ENCODE data around the gene TANGO6. TPM values are rescaled to one million over a fixed set of nuclear protein-coding genes. Genes with fewer than 3 reads are reported as not detected.

Gene TANGO6
- total RNA-seq, 1 experiment from 2014 or later = 18.0 TPM

- POLR2A ChIA-PET (ENCODE audit: low non-redundant PET) = interaction anchor here (0.7 kb wide), 1 partner anchor 45 kb away, joined by 3 read pairs; no protein-coding TSS in a partner anchor
Measured at GRCh38 chr16:69035375-69035774, 192.0 kb downstream of the TANGO6 start.

GRCh38 chr16:69036399-69037091 lies 193.2 kb downstream of the TANGO6 start:
- TF ChIP-seq EZH2 (IDR thresholded peaks at IDR 0.05; ENCODE audit: borderline replicate concordance, low read depth, low read length, poor library complexity, severe bottlenecking) = no peak
- no peak for TF ChIP-seq CTCF (conservative IDR thresholded peaks at IDR 0.05; ENCODE audit: low read depth, low read length)
- Histone ChIP-seq H3K36me3 (ENCODE audit: insufficient read depth, low read length, poor library complexity, severe bottlenecking) (peaks cover 3% of the 10 kb centered on the region), H3K4me1 (ENCODE audit: insufficient read depth, low read length, poor library complexity, severe bottlenecking) (peaks cover 7% of the 10 kb centered on the region), H3K4me3 (ENCODE audit: low read depth, low read length, poor library complexity, severe bottlenecking) (no peak overlapping the region), H3K27ac (ENCODE audit: low read depth, low read length, poor library complexity, severe bottlenecking) (no peak overlapping the region), H3K9me3 (ENCODE audit: low read depth, low read length, poor library complexity, severe bottlenecking) (peaks cover 2% of the 10 kb centered on the region), H3K27me3 (replicated peaks; ENCODE audit: insufficient read depth, low read depth, low read length, poor library complexity) (no peaks in the 10 kb centered on the region)
- intact Hi-C loops (cut with micrococcal nuclease; ENCODE audit: unreplicated experiment) = no loop called here
- BruUV-seq (replicated peaks) = no TSS peak
- CTCF ChIA-PET = no interaction called here
- POLR2A ChIA-PET (ENCODE audit: low non-redundant PET) = interaction anchor here (0.6 kb wide), 1 partner anchor 1181 kb away, joined by 16 read pairs; no protein-coding TSS in a partner anchor
- DNase-seq (ENCODE audit: low spot score) = no peak

More at GRCh38 chr16:69035375-69035774, 192.0 kb downstream of the TANGO6 start:
- peaks cover 7% of the 10 kb centered on the region for H3K4me1 ChIP-seq (ENCODE audit: insufficient read depth, low read length, poor library complexity, severe bottlenecking)
- DNase-seq (ENCODE audit: low spot score) = no peak
- H3K36me3 ChIP-seq (ENCODE audit: insufficient read depth, low read length, poor library complexity, severe bottlenecking) = no peaks in the 10 kb centered on the region
- CTCF ChIA-PET = no interaction called here
- no peak overlapping the region for H3K4me3 ChIP-seq (ENCODE audit: low read depth, low read length, poor library complexity, severe bottlenecking)
- H3K27ac ChIP-seq (ENCODE audit: low read depth, low read length, poor library complexity, severe bottlenecking) = no peak overlapping the region
- TF ChIP-seq CTCF (conservative IDR thresholded peaks at IDR 0.05; ENCODE audit: low read depth, low read length) (no peak), EZH2 (IDR thresholded peaks at IDR 0.05; ENCODE audit: borderline replicate concordance, low read depth, low read length, poor library complexity, severe bottlenecking) (no peak)
- BruUV-seq (replicated peaks) = no TSS peak
- intact Hi-C loops (cut with micrococcal nuclease; ENCODE audit: unreplicated experiment) = no loop called here
- H3K27me3 ChIP-seq (replicated peaks; ENCODE audit: insufficient read depth, low read depth, low read length, poor library complexity) = no peaks in the 10 kb centered on the region
- no peaks in the 10 kb centered on the region for H3K9me3 ChIP-seq (ENCODE audit: low read depth, low read length, poor library complexity, severe bottlenecking)

GRCh38 chr16:69037373-69038160 lies 194.2 kb downstream of the TANGO6 start:
- BruUV-seq (replicated peaks) = no TSS peak

More at GRCh38 chr16:69037373-69038160, 194.2 kb downstream of the TANGO6 start:
- H3K4me1 ChIP-seq (ENCODE audit: insufficient read depth, low read length, poor library complexity, severe bottlenecking) = peaks cover 7% of the 10 kb centered on the region
- no peak overlapping the region for H3K4me3 ChIP-seq (ENCODE audit: low read depth, low read length, poor library complexity, severe bottlenecking)
- TF ChIP-seq EZH2 (IDR thresholded peaks at IDR 0.05; ENCODE audit: borderline replicate concordance, low read depth, low read length, poor library complexity, severe bottlenecking) (no peak), CTCF (conservative IDR thresholded peaks at IDR 0.05; ENCODE audit: low read depth, low read length) (no peak)
- H3K9me3 ChIP-seq (ENCODE audit: low read depth, low read length, poor library complexity, severe bottlenecking) = peaks cover 7% of the 10 kb centered on the region
- H3K27me3 ChIP-seq (replicated peaks; ENCODE audit: insufficient read depth, low read depth, low read length, poor library complexity) = no peaks in the 10 kb centered on the region
- no peak overlapping the region for H3K27ac ChIP-seq (ENCODE audit: low read depth, low read length, poor library complexity, severe bottlenecking)
- intact Hi-C loops (cut with micrococcal nuclease; ENCODE audit: unreplicated experiment) = no loop called here
- H3K36me3 ChIP-seq (ENCODE audit: insufficient read depth, low read length, poor library complexity, severe bottlenecking) = peaks cover 5% of the 10 kb centered on the region
- DNase-seq (ENCODE audit: low spot score) = no peak
- CTCF ChIA-PET = no interaction called here
- POLR2A ChIA-PET (ENCODE audit: low non-redundant PET) = no interaction called here
